ENCODE results near the gene RARA.
A peak's percentile ranks its signal among the peaks of the same experiment; 100 is the strongest.
"Not testable (repeated sequence)": the region's sequence is repeated elsewhere in the genome, so short reads cannot be mapped to it uniquely, and the experiment has no call there.

Gene RARA

DNA sequence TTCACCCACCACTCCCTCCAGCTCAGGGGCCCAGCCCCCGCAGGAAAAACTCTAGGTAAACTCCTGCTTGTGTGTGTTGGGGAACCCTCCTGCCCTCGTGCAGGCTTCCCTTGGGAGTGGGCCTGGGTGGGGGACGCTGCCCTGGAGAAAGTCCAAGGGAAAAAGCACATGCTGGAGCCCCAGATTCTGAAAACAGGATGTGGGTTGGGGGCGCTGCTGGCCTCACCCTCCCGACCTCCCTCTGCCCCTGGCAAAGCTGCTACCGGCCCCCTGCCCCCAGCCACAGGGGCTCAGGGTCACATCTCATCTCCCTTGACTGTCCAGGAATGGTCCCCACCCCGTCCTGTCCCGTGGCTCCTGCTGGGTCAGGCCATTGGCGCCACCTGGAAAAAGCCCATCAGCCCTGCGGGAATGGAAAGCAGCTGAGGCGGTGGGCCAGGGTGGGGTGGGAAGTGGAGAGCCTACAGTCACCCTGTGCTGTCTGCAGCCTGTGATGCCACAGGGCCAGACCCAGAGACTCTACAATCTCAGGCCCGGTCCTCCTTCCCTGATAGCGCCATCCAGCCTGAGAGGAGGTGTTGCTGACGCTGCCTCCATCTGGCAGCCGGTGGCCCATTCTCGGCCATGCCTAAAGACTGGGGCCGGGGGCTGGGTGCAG, 58.0 kb downstream of the RARA start:
- no peak for DNase-seq (ENCODE audit: insufficient read length, low spot score)
- FAIRE-seq, result no peak

GRCh38 chr17:40367728-40368127, 58.7 kb downstream of the RARA start:
- FAIRE-seq; DNase-seq (ENCODE audit: insufficient read length, low spot score): not testable (repeated sequence)

DNA sequence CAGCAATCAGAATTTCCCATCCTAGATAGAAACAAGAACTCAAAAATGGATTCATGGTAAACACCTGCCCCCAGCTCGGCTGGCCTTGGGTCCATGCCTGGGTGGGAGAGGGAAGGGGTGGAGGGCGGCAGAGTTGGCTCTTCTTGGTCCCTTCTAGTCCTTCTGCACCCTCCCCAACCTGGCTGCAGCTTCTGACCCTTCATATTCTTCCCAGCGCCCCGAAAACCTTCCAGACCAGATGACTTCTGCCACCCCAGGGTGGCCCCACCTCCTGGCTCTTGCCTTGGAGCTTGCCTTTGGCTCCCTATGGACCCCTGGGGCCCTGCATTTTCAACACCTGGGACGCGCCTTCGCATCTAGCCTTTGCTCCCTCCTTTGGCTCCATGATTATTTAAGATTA, 60.9 kb downstream of the RARA start:
- no peak for FAIRE-seq
- no peak for DNase-seq (ENCODE audit: insufficient read length, low spot score)

DNA sequence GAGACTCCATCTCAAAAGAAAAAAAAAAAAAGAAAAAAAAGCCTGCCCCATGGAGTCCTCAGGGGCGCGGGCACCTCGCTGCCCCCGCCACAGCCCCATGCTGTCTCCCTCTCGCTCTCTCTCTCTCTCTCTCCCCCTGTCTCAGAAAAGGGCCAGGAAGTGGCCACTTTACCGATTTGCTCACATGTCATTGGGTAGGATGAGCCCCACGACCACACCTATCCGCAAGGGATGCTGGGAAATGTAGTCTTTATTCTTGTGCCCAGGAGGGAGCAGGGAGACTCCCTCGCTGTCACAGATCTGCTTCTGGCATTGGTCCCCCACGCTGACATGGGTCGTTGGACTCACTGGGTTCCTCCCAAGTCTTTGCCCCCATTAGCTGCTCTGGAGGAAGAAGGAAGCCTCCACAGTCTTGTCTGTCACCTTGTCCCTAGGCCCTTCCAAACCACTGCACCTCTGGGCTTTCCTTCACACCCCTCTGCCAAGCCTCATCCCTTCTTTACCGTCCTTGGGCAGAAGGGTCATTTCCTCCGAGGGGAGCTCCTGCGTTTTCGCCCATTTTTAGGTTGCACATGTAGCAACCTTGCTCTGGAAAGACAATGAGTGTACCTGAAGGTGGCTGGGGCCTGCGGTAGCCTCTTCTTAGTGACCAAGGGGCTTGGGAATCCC, 62.4 kb downstream of the RARA start:
- no peak for DNase-seq (ENCODE audit: insufficient read length, low spot score)
- no peak for FAIRE-seq

GRCh38 chr17:40372031-40372430, 63.1 kb downstream of the RARA start:
- no peak for DNase-seq (ENCODE audit: insufficient read length, low spot score)
- no peak for FAIRE-seq

DNA sequence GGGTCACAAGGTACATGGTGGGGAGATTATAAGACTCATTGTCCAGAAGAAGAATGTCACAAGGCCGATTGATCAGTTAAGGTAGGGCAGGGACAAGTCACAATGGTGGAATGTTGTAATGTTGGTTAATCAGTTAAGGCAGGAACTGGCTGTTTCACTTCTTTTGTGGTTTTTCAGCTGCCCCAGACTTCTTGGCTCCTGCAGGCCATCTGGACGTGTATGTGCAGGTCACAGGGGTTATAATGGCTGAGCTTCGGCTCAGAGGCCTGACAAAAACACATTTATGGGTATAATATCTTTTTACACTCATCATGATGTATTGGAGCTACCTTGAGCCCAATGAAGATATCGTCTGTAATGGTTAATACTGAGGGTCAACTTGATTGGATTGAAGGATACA, 63.7 kb downstream of the RARA start:
- FAIRE-seq, result not testable (repeated sequence)

DNA sequence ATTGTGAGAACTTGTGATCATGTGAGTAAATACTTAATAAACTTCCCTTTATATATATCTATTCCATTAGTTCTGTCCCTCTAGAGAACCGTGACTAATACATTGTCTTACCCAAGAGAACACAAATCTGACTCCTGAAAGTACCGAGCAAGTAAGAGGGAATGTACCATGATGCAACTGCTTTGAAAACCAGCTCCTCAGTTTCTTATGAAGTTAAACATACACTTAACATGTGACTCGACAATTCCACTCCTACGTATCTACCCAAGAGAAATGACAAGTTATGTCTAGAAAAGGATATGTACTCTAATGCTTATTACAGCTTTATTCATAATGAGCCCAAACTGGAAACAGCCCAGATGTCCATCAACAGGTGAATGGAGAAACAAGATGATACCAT, 64.3 kb downstream of the RARA start:
- DNase-seq (ENCODE audit: insufficient read length, low spot score) (no peak), FAIRE-seq (no peak)

More for the DNA sequence above, 63.7 kb downstream of the RARA start:
- not testable (repeated sequence) for DNase-seq (ENCODE audit: insufficient read length, low spot score)

DNA sequence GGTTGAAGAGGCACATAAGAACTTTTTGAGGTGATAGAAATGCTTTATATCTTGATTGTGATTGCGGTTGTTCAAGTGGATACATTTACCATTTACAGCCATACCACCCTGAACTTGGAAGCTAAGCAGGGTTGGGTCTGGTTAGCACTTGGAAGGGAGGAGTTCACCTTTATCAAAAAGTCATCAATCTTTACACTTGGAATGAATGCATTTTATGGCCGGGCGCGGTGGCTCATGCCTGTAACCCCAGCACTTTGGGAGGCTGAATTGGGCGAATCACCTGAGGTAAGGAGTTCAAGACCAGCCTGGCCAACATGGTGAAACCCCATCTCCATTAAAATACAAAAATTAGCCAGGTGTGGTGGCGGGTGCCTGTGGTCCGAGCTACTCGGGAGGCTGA, 65.0 kb downstream of the RARA start:
- no peak for DNase-seq (ENCODE audit: insufficient read length, low spot score)
- FAIRE-seq, result no peak

DNA sequence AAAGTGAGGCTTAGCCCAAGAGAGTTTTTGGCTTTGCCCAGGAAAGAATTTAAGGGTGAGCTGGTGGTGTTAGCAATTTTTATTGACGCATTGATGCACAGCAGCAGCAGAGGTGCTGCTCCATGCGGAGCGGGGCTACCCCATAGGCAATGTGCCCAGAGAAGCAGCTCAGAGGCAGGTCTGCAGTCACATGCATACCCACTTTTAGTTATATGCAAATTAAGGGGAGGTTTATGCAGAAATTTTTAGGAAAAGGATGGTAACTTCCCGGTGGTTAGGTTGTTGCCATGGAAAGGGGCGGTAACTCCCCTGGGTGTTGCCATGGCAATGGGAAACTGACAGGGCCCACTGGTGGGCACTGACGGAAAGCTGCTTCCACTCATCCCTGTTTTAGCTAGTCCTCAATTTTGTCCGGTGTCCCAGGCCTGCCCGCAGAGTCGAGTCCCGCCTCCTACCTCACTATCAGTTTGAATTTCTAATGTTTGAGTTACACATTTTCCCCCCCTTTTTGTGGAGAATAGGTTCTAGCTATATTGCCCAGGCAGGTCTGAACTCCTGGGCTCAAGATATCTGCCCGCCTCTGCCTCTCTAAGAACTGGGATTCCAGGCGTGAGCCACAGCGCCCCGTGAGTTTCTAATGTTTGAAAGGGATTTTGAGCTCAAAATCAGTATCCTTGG, 66.0 kb downstream of the RARA start:
- FAIRE-seq (no peak), DNase-seq (ENCODE audit: insufficient read length, low spot score) (no peak)

GRCh38 chr17:40375786-40376185, 66.8 kb downstream of the RARA start:
- DNase-seq (ENCODE audit: insufficient read length, low spot score); FAIRE-seq: not testable (repeated sequence)

GRCh38 chr17:40376541-40376940, 67.6 kb downstream of the RARA start:
- FAIRE-seq; DNase-seq (ENCODE audit: insufficient read length, low spot score): not testable (repeated sequence)

- FAIRE-seq (no peak), DNase-seq (ENCODE audit: insufficient read length, low spot score) (no peak)
Measured at GRCh38 chr17:40377832-40378231, 68.9 kb downstream of the RARA start.

- no peak for FAIRE-seq
- DNase-seq (ENCODE audit: insufficient read length, low spot score), result no peak
Measured at GRCh38 chr17:40378966-40379365, 70.0 kb downstream of the RARA start.

DNA sequence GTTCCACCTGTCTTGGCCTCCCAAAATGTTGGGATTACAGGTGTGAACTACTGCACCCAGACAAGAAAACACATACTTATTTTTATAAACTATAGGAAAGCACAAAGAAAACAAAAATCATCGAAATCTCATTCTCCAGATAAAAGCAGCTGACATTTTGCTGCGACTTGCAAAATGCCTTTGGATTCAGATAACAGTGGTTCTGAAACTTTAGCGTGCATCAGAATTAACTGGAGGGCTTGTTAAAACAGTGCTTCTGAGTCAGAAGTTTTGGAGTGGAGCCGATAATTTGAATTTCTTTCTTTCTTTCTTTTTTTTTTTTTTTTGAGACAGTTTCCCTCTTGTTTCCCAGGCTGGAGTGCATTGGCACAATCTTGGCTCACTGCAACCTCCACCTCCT, 73.3 kb downstream of the RARA start:
- DNase-seq (ENCODE audit: insufficient read length, low spot score), result no peak
- FAIRE-seq, result no peak

DNA sequence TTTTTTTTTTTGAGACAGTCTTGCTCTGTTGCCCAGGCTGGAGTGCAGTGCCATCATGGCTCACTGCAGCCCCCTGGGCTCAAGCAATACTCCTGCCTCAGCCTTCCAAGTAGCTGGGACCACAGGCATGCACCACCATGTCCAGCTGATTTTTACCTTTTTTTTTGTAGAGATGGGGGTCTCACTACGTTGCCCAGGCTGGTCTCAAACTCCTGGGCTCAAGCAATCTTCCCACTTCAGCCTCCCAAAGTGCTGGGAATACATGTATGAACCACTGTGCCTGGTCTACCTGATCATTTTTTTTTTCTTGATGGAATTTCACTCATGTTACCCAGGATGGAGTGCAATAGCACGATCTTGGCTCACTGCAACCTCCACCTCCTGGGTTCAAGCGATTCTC, 77.6 kb downstream of the RARA start:
- not testable (repeated sequence) for FAIRE-seq; DNase-seq (ENCODE audit: insufficient read length, low spot score)

DNA sequence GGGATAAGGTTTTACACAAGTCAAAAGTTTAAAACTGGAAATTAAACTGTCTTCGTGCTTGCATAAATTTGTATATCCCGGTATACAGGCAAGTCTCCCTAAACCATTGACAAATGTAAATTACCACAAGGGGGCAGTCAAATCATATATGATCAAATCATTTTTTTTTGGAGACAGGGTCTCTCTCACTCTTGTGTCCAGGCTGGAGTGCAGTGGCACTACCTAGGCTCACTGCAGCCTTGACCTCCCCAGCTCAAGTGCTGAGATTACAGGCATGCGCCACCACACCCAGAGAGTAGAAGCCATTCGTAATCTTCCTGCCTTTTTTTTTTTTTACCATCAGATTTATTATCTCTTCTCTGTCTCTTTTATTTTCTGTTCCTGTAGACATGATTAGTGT, 90.2 kb downstream of the RARA start:
- FAIRE-seq (no peak), DNase-seq (ENCODE audit: insufficient read length, low spot score) (peak; percentile 43)

DNA sequence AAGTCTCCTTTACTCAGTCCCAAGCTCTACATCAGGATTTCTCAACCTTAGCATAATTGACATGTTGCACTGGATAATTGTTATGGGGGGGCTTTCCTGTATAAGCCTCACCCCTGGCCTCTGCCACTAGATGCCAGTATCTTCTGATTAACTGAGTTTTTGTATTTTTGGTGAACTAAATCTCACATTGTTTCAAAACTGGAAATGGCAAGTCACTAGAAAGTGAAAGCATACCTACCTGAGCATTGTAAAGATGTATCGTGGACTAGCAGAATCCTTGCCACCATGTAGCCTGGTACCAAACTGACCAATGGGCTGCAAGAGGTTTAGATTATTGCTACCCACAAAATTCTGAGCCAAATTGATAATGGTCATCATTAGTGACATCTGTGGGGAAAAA, 93.7 kb downstream of the RARA start:
- FAIRE-seq, result no peak
- no peak for DNase-seq (ENCODE audit: insufficient read length, low spot score)

GRCh38 chr17:40404003-40404402, 95.0 kb downstream of the RARA start:
- FAIRE-seq, result no peak
- no peak for DNase-seq (ENCODE audit: insufficient read length, low spot score)
